Stimulated activated memory B cell treated with anti-CD40 and anti-IgM and Interleukin-4, amounts not matched to agents 10 μg/mL and 1 μg/mL and 100 μg/mL, for 72 hours (primary cell): Measurements from ENCODE around the gene SPNS1.
"Not testable (repeated sequence)": the region's sequence is repeated elsewhere in the genome, so short reads cannot be mapped to it uniquely, and the experiment has no call there.

Source experiments
- ATAC-seq: fragments of 150-1000 bp; cut with Tn5 transposase; 2 replicates; pipeline ENCODE4 v1.10.0; 2021
- H3K27ac Mint-ChIP-seq: one replicate; pipeline ENCODE4 v1.8.0; 2022; ENCODE audit warnings: mild to moderate bottlenecking, mixed read lengths
- H3K27me3 Mint-ChIP-seq: one replicate; pipeline ENCODE4 v1.8.0; 2022; ENCODE audit warnings: mixed read lengths
- H3K36me3 Mint-ChIP-seq: one replicate; pipeline ENCODE4 v1.8.0; 2022; ENCODE audit warnings: mixed read lengths
- H3K4me1 Mint-ChIP-seq: one replicate; pipeline ENCODE4 v1.8.0; 2022; ENCODE audit warnings: mixed read lengths
- H3K4me3 Mint-ChIP-seq: one replicate; pipeline ENCODE4 v1.8.0; 2022; ENCODE audit warnings: mild to moderate bottlenecking, moderate library complexity, mixed read lengths
- H3K9me3 Mint-ChIP-seq: one replicate; pipeline ENCODE4 v1.8.0; 2022; ENCODE audit warnings: mixed read lengths

The SPNS1 gene

GRCh38 chr16:28938721-28939120 is 35.9 kb upstream of the SPNS1 start:
- H3K9me3 Mint-ChIP-seq: no peaks in the 10 kb centered on the region
- H3K27ac Mint-ChIP-seq: peak overlapping the region; percentile 31
- H3K36me3 Mint-ChIP-seq: peaks cover 55% of the 10 kb centered on the region
- no peaks in the 10 kb centered on the region for H3K27me3 Mint-ChIP-seq
- H3K4me1 Mint-ChIP-seq: peaks cover 52% of the 10 kb centered on the region
- no peak for ATAC-seq
- H3K4me3 Mint-ChIP-seq: no peak overlapping the region

- ATAC-seq, H3K27ac Mint-ChIP-seq, H3K9me3 Mint-ChIP-seq, H3K27me3 Mint-ChIP-seq, H3K4me3 Mint-ChIP-seq: not testable (repeated sequence)
- peaks cover 46% of the 10 kb centered on the region for H3K36me3 Mint-ChIP-seq
- H3K4me1 Mint-ChIP-seq: peaks cover 46% of the 10 kb centered on the region
Measured at GRCh38 chr16:28939825-28940224, 34.8 kb upstream of the SPNS1 start.

GRCh38 chr16:28943281-28943680 is 31.3 kb upstream of the SPNS1 start:
- Mint-ChIP-seq H3K36me3 (peaks cover 12% of the 10 kb centered on the region), H3K4me1 (peaks cover 25% of the 10 kb centered on the region), H3K9me3 (no peaks in the 10 kb centered on the region), H3K4me3 (no peak overlapping the region), H3K27me3 (no peaks in the 10 kb centered on the region), H3K27ac (peak overlapping the region; percentile 38)
- ATAC-seq: no peak

GRCh38 chr16:28946681-28947080 is 27.9 kb upstream of the SPNS1 start:
- no peak for ATAC-seq
- Mint-ChIP-seq H3K36me3 (no peaks in the 10 kb centered on the region), H3K27ac (no peak overlapping the region), H3K4me1 (peaks cover 20% of the 10 kb centered on the region), H3K9me3 (no peaks in the 10 kb centered on the region), H3K4me3 (no peak overlapping the region), H3K27me3 (no peaks in the 10 kb centered on the region)

- Mint-ChIP-seq H3K9me3 (no peaks in the 10 kb centered on the region), H3K4me1 (peaks cover 22% of the 10 kb centered on the region), H3K4me3 (peak within 1 kb of the TSS; percentile 90), H3K36me3 (peaks cover 22% of the 10 kb centered on the region), H3K27me3 (no peaks in the 10 kb centered on the region), H3K27ac (peak within 1 kb of the TSS; percentile 78)
- peak; percentile 98 for ATAC-seq
Measured at GRCh38 chr16:28950648-28951409, 23.7 kb upstream of the SPNS1 start, which contains the start of gene NFATC2IP. Gene NFATC2IP, plus strand, starts transcription at chr16:28950937. Its CDS starts 75 bp downstream, at chr16:28951012.

- peaks cover 23% of the 10 kb centered on the region for H3K4me1 Mint-ChIP-seq
- H3K27ac Mint-ChIP-seq: peak overlapping the region; percentile 78
- H3K27me3 Mint-ChIP-seq: no peaks in the 10 kb centered on the region
- no peaks in the 10 kb centered on the region for H3K9me3 Mint-ChIP-seq
- peaks cover 28% of the 10 kb centered on the region for H3K36me3 Mint-ChIP-seq
- peak; percentile 55 for ATAC-seq
- H3K4me3 Mint-ChIP-seq: peak overlapping the region; percentile 90
Measured at GRCh38 chr16:28951410-28951943, 23.1 kb upstream of the SPNS1 start.

GRCh38 chr16:28958216-28958615 is 16.4 kb upstream of the SPNS1 start:
- no peak for ATAC-seq
- no peaks in the 10 kb centered on the region for H3K27me3 Mint-ChIP-seq
- H3K27ac Mint-ChIP-seq: no peak overlapping the region
- no peak overlapping the region for H3K4me3 Mint-ChIP-seq
- H3K9me3 Mint-ChIP-seq: no peaks in the 10 kb centered on the region
- H3K36me3 Mint-ChIP-seq: peaks cover 66% of the 10 kb centered on the region
- peaks cover 7% of the 10 kb centered on the region for H3K4me1 Mint-ChIP-seq

- no peaks in the 10 kb centered on the region for H3K27me3 Mint-ChIP-seq
- no peak overlapping the region for H3K27ac Mint-ChIP-seq
- no peaks in the 10 kb centered on the region for H3K9me3 Mint-ChIP-seq
- no peak for ATAC-seq
- H3K36me3 Mint-ChIP-seq: peaks cover 67% of the 10 kb centered on the region
- peaks cover 7% of the 10 kb centered on the region for H3K4me1 Mint-ChIP-seq
- H3K4me3 Mint-ChIP-seq: no peak overlapping the region
Measured at GRCh38 chr16:28958836-28959235, 15.7 kb upstream of the SPNS1 start.

GRCh38 chr16:28964072-28964471 is 10.5 kb upstream of the SPNS1 start:
- Mint-ChIP-seq H3K36me3 (peaks cover 52% of the 10 kb centered on the region), H3K9me3 (no peaks in the 10 kb centered on the region), H3K27ac (no peak overlapping the region)

GRCh38 chr16:28964496-28964895 is 10.1 kb upstream of the SPNS1 start:
- no peaks in the 10 kb centered on the region for H3K9me3 Mint-ChIP-seq
- H3K27ac Mint-ChIP-seq: no peak overlapping the region
- no peak overlapping the region for H3K4me3 Mint-ChIP-seq
- no peaks in the 10 kb centered on the region for H3K4me1 Mint-ChIP-seq
- ATAC-seq: no peak
- no peaks in the 10 kb centered on the region for H3K27me3 Mint-ChIP-seq
- peaks cover 48% of the 10 kb centered on the region for H3K36me3 Mint-ChIP-seq

More at GRCh38 chr16:28964072-28964471, 10.5 kb upstream of the SPNS1 start:
- Mint-ChIP-seq H3K27me3 (no peaks in the 10 kb centered on the region), H3K4me3 (no peak overlapping the region), H3K4me1 (no peaks in the 10 kb centered on the region)
- no peak for ATAC-seq

GRCh38 chr16:28967156-28967555 is 7.4 kb upstream of the SPNS1 start:
- no peaks in the 10 kb centered on the region for H3K9me3 Mint-ChIP-seq
- H3K4me1 Mint-ChIP-seq: no peaks in the 10 kb centered on the region
- no peak for ATAC-seq
- no peaks in the 10 kb centered on the region for H3K27me3 Mint-ChIP-seq
- no peak overlapping the region for H3K27ac Mint-ChIP-seq
- H3K36me3 Mint-ChIP-seq: peaks cover 29% of the 10 kb centered on the region
- H3K4me3 Mint-ChIP-seq: no peak overlapping the region

GRCh38 chr16:28969696-28970095 is 4.9 kb upstream of the SPNS1 start:
- not testable (repeated sequence) for H3K4me1 Mint-ChIP-seq, H3K27ac Mint-ChIP-seq, H3K9me3 Mint-ChIP-seq, ATAC-seq, H3K4me3 Mint-ChIP-seq, H3K27me3 Mint-ChIP-seq
- H3K36me3 Mint-ChIP-seq: peaks cover 12% of the 10 kb centered on the region

GRCh38 chr16:28974007-28974436 is 556 bp upstream of the SPNS1 start:
- Mint-ChIP-seq H3K36me3 (peaks cover 18% of the 10 kb centered on the region), H3K4me3 (peak overlapping the region; percentile 92), H3K4me1 (peaks cover 35% of the 10 kb centered on the region), H3K9me3 (no peaks in the 10 kb centered on the region), H3K27me3 (no peaks in the 10 kb centered on the region), H3K27ac (peak overlapping the region; percentile 96)
- ATAC-seq: peak; percentile 20

- Mint-ChIP-seq H3K27me3 (no peaks in the 10 kb centered on the region), H3K4me1 (peaks cover 35% of the 10 kb centered on the region), H3K4me3 (peak overlapping the region; percentile 92), H3K9me3 (no peaks in the 10 kb centered on the region), H3K36me3 (peaks cover 18% of the 10 kb centered on the region), H3K27ac (peak overlapping the region; percentile 96)
- peak; percentile 35 for ATAC-seq
Measured at GRCh38 chr16:28975158-28975599, 601 bp downstream of the SPNS1 start.

GRCh38 chr16:28977703-28978662 is 3.4 kb downstream of the SPNS1 start:
- H3K27me3 Mint-ChIP-seq: no peaks in the 10 kb centered on the region
- ATAC-seq: no peak
- H3K9me3 Mint-ChIP-seq: peaks cover 2% of the 10 kb centered on the region
- no peak overlapping the region for H3K4me3 Mint-ChIP-seq
- H3K36me3 Mint-ChIP-seq: peaks cover 45% of the 10 kb centered on the region
- H3K4me1 Mint-ChIP-seq: peaks cover 35% of the 10 kb centered on the region
- no peak overlapping the region for H3K27ac Mint-ChIP-seq
